NB4 (cell line): ENCODE results near the gene POLH.
"Not testable (repeated sequence)": the region's sequence is repeated elsewhere in the genome, so short reads cannot be mapped to it uniquely, and the experiment has no call there.

Experiments
- CTCF ChIP-seq: IDR thresholded peaks from one replicate; pipeline ENCODE4 v1.5.1; 2012; ENCODE audit warnings: low read depth, low read length
- MAX ChIP-seq: IDR thresholded peaks from 2 replicates; pipeline ENCODE4 v1.6.1; 2011; ENCODE audit warnings: low read depth, low read length
- MYC ChIP-seq: IDR thresholded peaks from 2 replicates; pipeline ENCODE4 v1.6.1; 2011; ENCODE audit warnings: low read depth, low read length
- POLR2A ChIP-seq: IDR thresholded peaks from 2 replicates; pipeline ENCODE4 v1.6.1; 2011; ENCODE audit warnings: mild to moderate bottlenecking; ENCODE audit not compliant: insufficient read length; ENCODE audit errors: extremely low read depth

- not testable (repeated sequence) for TF ChIP-seq MAX, CTCF, POLR2A, MYC
Observed at GRCh38 chr6:43538986-43539385, 37.0 kb upstream of the POLH start.
